ENCODE results near the gene FMNL2. TPM values are rescaled to one million over a fixed set of nuclear protein-coding genes. Genes with fewer than 3 reads are reported as not detected.

Gene FMNL2
- polyA plus RNA-seq, 3 donors, result 0.28 to 3.2 (median 0.71) TPM

- Histone ChIP-seq H2AFZ (ENCODE audit: insufficient read depth, low read depth, low read length, poor library complexity, severe bottlenecking) (no peak overlapping the region), H3K36me3 (replicated peaks in 1 of 2; ENCODE audit: control insufficient read depth in 1 of 2, insufficient read depth in 2 of 2, low read length in 2 of 2) (no peaks in the 10 kb centered on the region), H3K79me2 (ENCODE audit: insufficient read depth, low read length) (no peaks in the 10 kb centered on the region), H3K27me3 (ENCODE audit: control insufficient read depth in 2 of 2, insufficient read depth in 2 of 2, low read length in 2 of 2) (no peaks in the 10 kb centered on the region), H3K4me3 (replicated peaks in 1 of 3; ENCODE audit: low read depth in 2 of 3, low read length in 3 of 3) (no peak overlapping the region), H3K9me3 (replicated peaks in 1 of 2; ENCODE audit: control insufficient read depth in 1 of 2, insufficient read depth in 1 of 2, low read length in 2 of 2) (no peaks in the 10 kb centered on the region), H4K20me1 (ENCODE audit: insufficient read depth, low read length) (no peaks in the 10 kb centered on the region), H3K4me2 (replicated peaks; ENCODE audit: extremely low read depth, low read length, poor library complexity, severe bottlenecking) (no peak overlapping the region), H3K27ac (ENCODE audit: low read depth in 1 of 2, low read length in 2 of 2) (no peak overlapping the region), H3K9ac (ENCODE audit: insufficient read depth, low read length, poor library complexity, severe bottlenecking) (no peak overlapping the region), H3K4me1 (ENCODE audit: control insufficient read depth in 1 of 2, insufficient read depth in 2 of 2, low read length in 2 of 2) (peaks cover 17% of the 10 kb centered on the region in 2 donors)
- Mint-ChIP-seq H3K36me3 (no peaks in the 10 kb centered on the region), H3K4me3 (no peak overlapping the region), H3K4me1 (peaks cover 17% of the 10 kb centered on the region), H3K27me3 (ENCODE audit: low read depth in 3 of 3) (peaks cover 0 to 4% (median 1%) of the 10 kb centered on the region in 3 donors), H3K27ac (no peak overlapping the region), H3K9me3 (no peaks in the 10 kb centered on the region)
- no peak for DNase-seq
- intact Hi-C loops (cut with micrococcal nuclease), result loop anchor here in 1 of 2 donors (10.0 kb wide), 1 partner anchor 177 kb away; no protein-coding TSS in a partner anchor
- WGBS (ENCODE audit: insufficient coverage), result 100% methylated on average over 3 of the region's 5 CpGs
- TF ChIP-seq CTCF (IDR thresholded peaks at IDR 0.05), result no peak
Measured at GRCh38 chr2:152437276-152438108, 102.5 kb downstream of the FMNL2 start.

GRCh38 chr2:152440049-152440448 is 105.1 kb downstream of the FMNL2 start:
- intact Hi-C loops (cut with micrococcal nuclease), result no loop called here
- Mint-ChIP-seq H3K36me3 (no peaks in the 10 kb centered on the region), H3K9me3 (no peaks in the 10 kb centered on the region), H3K4me3 (no peak overlapping the region), H3K27ac (no peak overlapping the region), H3K4me1 (no peaks in the 10 kb centered on the region), H3K27me3 (ENCODE audit: low read depth in 3 of 3) (peaks cover 1 to 8% (median 1%) of the 10 kb centered on the region in 3 donors)
- no peaks in the 10 kb centered on the region for H3K27me3 ChIP-seq (ENCODE audit: control insufficient read depth in 2 of 2, insufficient read depth in 2 of 2, low read length in 2 of 2)
- H3K4me1 ChIP-seq (ENCODE audit: control insufficient read depth in 1 of 2, insufficient read depth in 2 of 2, low read length in 2 of 2), result no peaks in the 10 kb centered on the region
- H4K20me1 ChIP-seq (ENCODE audit: insufficient read depth, low read length), result no peaks in the 10 kb centered on the region
- H3K27ac ChIP-seq (ENCODE audit: low read depth in 1 of 2, low read length in 2 of 2), result no peak overlapping the region
- no peak for DNase-seq
- no peak overlapping the region for H3K4me3 ChIP-seq (replicated peaks in 1 of 3; ENCODE audit: low read depth in 2 of 3, low read length in 3 of 3)
- TF ChIP-seq CTCF (IDR thresholded peaks at IDR 0.05), result no peak
- H2AFZ ChIP-seq (ENCODE audit: insufficient read depth, low read depth, low read length, poor library complexity, severe bottlenecking), result no peak overlapping the region
- H3K9me3 ChIP-seq (replicated peaks in 1 of 2; ENCODE audit: control insufficient read depth in 1 of 2, insufficient read depth in 1 of 2, low read length in 2 of 2), result no peaks in the 10 kb centered on the region
- H3K9ac ChIP-seq (ENCODE audit: insufficient read depth, low read length, poor library complexity, severe bottlenecking), result no peak overlapping the region
- H3K4me2 ChIP-seq (replicated peaks; ENCODE audit: extremely low read depth, low read length, poor library complexity, severe bottlenecking), result no peak overlapping the region
- no peaks in the 10 kb centered on the region for H3K36me3 ChIP-seq (replicated peaks in 1 of 2; ENCODE audit: control insufficient read depth in 1 of 2, insufficient read depth in 2 of 2, low read length in 2 of 2)
- WGBS (ENCODE audit: insufficient coverage), result 100% methylated on average over 2 of the region's 4 CpGs
- no peaks in the 10 kb centered on the region for H3K79me2 ChIP-seq (ENCODE audit: insufficient read depth, low read length)
